ENCODE measurements around the gene STS.
A peak's percentile ranks its signal among the peaks of the same experiment; 100 is the strongest.

GRCh38 chrX:7191681-7192110, 44.2 kb downstream of the STS start:
- TF ChIP-seq CTCF (IDR thresholded peaks at IDR 0.05) (peak; percentile 28), EZH2 (IDR thresholded peaks at IDR 0.05) (no peak)

All from neural progenitor cell (in vitro differentiated cells).